ENCODE results near the gene TGFA.

DNA sequence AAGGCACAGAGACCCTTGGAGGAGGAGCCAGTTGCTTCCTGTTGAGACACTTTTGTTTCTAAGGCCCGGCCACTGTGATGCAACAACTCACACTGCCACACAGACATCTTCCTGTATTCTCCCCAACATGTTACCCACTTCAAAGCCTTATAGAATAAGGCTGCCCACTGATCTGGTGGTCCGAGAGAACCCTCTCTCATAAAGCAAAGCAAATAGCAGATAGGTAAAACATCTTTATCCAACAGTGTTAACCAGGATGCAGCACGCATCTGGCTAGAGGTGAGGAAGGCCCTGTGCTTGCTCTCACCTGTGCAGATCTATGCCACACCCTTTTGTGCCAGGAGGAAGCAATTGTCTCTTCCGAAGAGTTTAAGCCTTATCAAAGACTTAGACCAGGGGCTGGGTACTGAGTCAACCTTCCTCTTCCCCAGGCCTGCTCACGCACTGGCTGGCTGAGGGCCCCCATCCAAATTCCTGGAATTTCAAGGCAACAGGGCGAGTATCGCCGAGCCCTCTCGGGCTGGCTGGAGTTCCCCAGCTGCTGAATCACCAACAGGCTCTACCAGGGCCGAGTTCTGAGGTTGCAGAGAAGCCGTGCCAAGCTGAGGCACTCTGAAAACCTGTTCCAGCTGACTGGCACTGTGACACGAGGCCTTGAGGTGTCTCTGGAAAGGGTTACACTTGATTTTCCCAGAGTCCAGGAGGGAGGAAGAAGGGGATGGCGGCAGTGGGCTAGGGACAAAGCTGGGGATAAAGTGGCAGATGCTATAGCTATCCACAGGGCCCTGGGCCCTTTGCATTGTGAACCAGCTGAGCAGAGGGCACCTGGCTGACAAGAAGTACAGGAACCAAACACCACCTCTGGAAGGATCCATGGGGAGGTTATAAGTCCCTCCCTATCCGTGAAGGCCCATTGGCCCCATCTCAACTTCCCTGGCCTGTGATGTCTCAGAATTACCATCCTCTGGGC, 29.3 kb downstream of the TGFA start:
- TF ChIP-seq POLR2AphosphoS5 (IDR thresholded peaks at IDR 0.05) = no peak
- TF ChIP-seq, protein P1, sequence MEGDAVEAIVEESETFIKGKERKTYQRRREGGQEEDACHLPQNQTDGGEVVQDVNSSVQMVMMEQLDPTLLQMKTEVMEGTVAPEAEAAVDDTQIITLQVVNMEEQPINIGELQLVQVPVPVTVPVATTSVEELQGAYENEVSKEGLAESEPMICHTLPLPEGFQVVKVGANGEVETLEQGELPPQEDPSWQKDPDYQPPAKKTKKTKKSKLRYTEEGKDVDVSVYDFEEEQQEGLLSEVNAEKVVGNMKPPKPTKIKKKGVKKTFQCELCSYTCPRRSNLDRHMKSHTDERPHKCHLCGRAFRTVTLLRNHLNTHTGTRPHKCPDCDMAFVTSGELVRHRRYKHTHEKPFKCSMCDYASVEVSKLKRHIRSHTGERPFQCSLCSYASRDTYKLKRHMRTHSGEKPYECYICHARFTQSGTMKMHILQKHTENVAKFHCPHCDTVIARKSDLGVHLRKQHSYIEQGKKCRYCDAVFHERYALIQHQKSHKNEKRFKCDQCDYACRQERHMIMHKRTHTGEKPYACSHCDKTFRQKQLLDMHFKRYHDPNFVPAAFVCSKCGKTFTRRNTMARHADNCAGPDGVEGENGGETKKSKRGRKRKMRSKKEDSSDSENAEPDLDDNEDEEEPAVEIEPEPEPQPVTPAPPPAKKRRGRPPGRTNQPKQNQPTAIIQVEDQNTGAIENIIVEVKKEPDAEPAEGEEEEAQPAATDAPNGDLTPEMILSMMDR (IDR thresholded peaks at IDR 0.05) = no peak
- TF ChIP-seq POLR2A (IDR thresholded peaks at IDR 0.05) = no peak
- TF ChIP-seq EP300 (IDR thresholded peaks at IDR 0.05) = no peak
